ENCODE measurements around the gene EIF4G1. TPM values are rescaled to one million over a fixed set of nuclear protein-coding genes. Genes with fewer than 3 reads are reported as not detected.

Gene EIF4G1
- total and polyA plus RNA-seq, 9 donors, result 72.4 to 295 (median 206) TPM

DNA sequence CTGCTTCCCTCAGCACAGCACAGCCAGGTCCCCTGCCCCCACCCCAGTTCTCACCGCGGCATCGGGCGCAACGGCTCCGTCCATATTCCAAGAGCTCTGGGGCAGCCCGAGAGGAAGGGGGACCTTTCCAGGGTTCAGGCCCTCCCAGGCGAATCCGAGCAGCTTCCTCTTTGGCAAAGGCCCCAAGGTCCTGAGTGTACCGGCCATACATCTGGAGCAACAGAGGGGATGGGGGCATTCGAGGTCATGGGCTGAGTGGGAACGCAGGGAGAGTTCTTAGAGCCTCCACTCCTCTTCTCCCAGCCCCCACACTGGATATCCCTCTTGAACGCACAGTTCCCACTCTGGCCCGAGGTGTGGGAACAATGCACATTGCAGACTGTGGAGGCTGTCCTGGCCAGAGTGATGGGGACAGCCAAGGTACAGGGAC is 44.5 kb downstream of the EIF4G1 start:
- Histone ChIP-seq H3K9me3 (no peaks in the 10 kb centered on the region), H3K4me1 (ENCODE audit: insufficient read depth) (peaks cover 19% of the 10 kb centered on the region), H3K4me3 (no peak overlapping the region), H3K27me3 (no peaks in the 10 kb centered on the region), H3K36me3 (no peaks in the 10 kb centered on the region), H3K27ac (no peak overlapping the region)
- 8 to 35% (median 13%) methylated on average over 14 of the region's 14 CpGs for WGBS, 3 donors
- TF ChIP-seq, protein P1, sequence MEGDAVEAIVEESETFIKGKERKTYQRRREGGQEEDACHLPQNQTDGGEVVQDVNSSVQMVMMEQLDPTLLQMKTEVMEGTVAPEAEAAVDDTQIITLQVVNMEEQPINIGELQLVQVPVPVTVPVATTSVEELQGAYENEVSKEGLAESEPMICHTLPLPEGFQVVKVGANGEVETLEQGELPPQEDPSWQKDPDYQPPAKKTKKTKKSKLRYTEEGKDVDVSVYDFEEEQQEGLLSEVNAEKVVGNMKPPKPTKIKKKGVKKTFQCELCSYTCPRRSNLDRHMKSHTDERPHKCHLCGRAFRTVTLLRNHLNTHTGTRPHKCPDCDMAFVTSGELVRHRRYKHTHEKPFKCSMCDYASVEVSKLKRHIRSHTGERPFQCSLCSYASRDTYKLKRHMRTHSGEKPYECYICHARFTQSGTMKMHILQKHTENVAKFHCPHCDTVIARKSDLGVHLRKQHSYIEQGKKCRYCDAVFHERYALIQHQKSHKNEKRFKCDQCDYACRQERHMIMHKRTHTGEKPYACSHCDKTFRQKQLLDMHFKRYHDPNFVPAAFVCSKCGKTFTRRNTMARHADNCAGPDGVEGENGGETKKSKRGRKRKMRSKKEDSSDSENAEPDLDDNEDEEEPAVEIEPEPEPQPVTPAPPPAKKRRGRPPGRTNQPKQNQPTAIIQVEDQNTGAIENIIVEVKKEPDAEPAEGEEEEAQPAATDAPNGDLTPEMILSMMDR (IDR thresholded peaks at IDR 0.05), result no peak
- TF ChIP-seq POLR2A (IDR thresholded peaks at IDR 0.05), result no peak
- TF ChIP-seq EP300 (IDR thresholded peaks at IDR 0.05), result no peak
- DNase-seq, result peak in 2 of 5 donors; percentile 55 to 69
- intact Hi-C loops (cut with DNase I), result loop anchor here in 2 of 4 donors (5.0 to 10.0 kb wide), 2 partner anchors 42 to 54 kb away; no protein-coding TSS in a partner anchor

- Histone ChIP-seq H3K4me3 (no peak overlapping the region), H3K36me3 (no peaks in the 10 kb centered on the region), H3K4me1 (ENCODE audit: insufficient read depth) (peaks cover 19% of the 10 kb centered on the region), H3K27me3 (no peaks in the 10 kb centered on the region), H3K27ac (no peak overlapping the region), H3K9me3 (no peaks in the 10 kb centered on the region)
- intact Hi-C loops (cut with DNase I), result loop anchor here in 3 of 4 donors (5.0 to 10.0 kb wide), 3 partner anchors 42 to 55 kb away; partner anchors contain the start of gene EIF4G1 (in 1 of the 3)
- TF ChIP-seq EP300 (IDR thresholded peaks at IDR 0.05) (no peak), POLR2A (IDR thresholded peaks at IDR 0.05) (no peak)
- TF ChIP-seq, protein P1 (IDR thresholded peaks at IDR 0.05), result no peak
- DNase-seq, result peak in 2 of 5 donors; percentile 40 to 48
- 42 to 52% (median 44%) methylated on average over 9 of the region's 9 CpGs for WGBS, 3 donors
These were observed 45.2 kb downstream of the EIF4G1 start for GRCh38 chr3:184359610-184360009.

DNA sequence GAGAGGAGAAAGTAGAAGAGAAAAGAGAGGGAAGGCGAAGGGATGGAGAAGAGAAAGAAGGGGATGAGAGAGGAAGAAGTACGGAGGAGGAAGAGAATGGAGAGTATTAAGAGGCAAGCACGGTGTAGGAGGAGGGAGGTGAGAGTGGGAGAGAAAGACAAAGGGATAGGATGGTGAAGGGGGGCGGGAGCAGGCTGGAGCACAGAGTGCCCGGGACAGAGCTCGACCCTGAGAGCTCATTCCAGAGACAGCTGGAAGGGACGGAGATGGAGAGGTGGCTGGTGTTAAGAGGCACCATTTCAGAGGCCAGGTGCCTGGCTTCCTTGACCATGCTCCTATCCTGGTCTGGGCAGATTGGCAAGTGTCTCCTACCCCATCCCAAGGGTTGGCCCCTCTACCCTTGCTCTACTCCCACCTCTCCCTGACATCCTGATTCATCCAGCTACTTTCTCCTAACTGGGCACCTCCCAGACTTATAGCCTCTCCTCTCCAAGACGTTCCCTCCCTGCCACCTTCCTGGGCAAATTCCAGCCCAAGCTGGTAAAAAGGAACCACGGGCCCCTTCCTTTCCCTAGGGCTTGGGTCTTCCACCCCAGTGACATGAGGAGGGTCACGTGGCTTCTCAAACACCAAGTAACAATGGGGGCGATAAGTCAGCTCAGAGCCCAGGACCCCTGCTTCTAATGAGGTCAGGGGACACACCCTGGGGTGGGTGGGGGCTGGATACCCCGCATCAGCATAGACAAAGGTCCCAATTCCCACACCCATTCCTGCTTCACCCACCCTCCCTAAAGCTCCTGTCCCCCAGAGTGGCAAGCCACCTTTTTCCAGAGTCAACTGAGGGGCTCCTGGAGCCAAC is 45.9 kb downstream of the EIF4G1 start:
- H3K36me3 ChIP-seq, result no peaks in the 10 kb centered on the region
- peak overlapping the region; percentile 76 for H3K4me3 ChIP-seq
- H3K9me3 ChIP-seq, result no peaks in the 10 kb centered on the region
- intact Hi-C loops (cut with DNase I), result loop anchor here in 1 of 4 donors (10.0 kb wide), 1 partner anchor 45 kb away; the partner anchor contains the start of gene EIF4G1
- TF ChIP-seq POLR2A (IDR thresholded peaks at IDR 0.05), result no peak
- no peak for TF ChIP-seq EP300 (IDR thresholded peaks at IDR 0.05)
- TF ChIP-seq, protein P1 (IDR thresholded peaks at IDR 0.05), result no peak
- no peaks in the 10 kb centered on the region for H3K27me3 ChIP-seq
- H3K27ac ChIP-seq, result peak overlapping the region in 1 of 2 donors; percentile 2
- WGBS, 3 donors, result 27 to 42% (median 40%) methylated on average over 12 of the region's 12 CpGs
- peaks cover 19% of the 10 kb centered on the region for H3K4me1 ChIP-seq (ENCODE audit: insufficient read depth)
- DNase-seq, result peak in 2 of 5 donors; percentile 39 to 43

DNA sequence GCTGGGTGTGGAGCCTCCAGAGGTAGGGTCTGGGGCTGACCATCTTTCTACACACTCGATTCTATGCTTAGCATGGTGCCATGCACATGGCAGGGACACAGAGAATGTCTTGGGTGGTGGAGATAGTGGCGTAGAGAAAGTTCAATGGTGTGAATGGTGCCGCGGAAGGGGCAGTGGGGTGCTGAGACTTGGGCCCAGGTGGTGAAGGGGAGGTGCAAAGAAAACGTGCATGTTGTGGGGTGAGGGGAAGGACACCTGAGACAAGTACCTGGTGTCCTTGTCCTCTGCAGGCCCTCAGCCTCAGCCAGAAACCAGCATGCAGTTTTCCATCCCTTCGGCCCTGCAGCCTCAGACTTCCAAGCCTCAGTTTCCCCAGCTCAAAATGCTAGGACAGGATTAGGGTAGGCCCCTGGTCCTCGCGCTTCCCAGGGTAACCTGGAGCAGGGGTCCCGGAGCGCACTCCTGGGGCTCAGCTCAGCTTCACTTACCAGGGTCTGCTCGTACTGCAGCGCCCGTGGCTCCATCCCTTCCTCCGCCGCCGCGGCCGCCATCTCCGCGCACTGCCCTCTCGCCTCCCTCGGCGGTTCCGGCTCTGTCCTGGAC is 46.6 kb downstream of the EIF4G1 start:
- Histone ChIP-seq H3K4me1 (ENCODE audit: insufficient read depth) (peaks cover 19% of the 10 kb centered on the region), H3K4me3 (peak overlapping the region; percentile 76), H3K9me3 (no peaks in the 10 kb centered on the region), H3K36me3 (no peaks in the 10 kb centered on the region), H3K27ac (peak overlapping the region; percentile 95 to 100), H3K27me3 (no peaks in the 10 kb centered on the region)
- intact Hi-C loops (cut with DNase I), result loop anchor here in 1 of 4 donors (10.0 kb wide), 1 partner anchor 46 kb away; the partner anchor contains the start of gene EIF4G1
- TF ChIP-seq, protein P1 (IDR thresholded peaks at IDR 0.05), result no peak
- no peak for TF ChIP-seq EP300 (IDR thresholded peaks at IDR 0.05)
- no peak for TF ChIP-seq POLR2A (IDR thresholded peaks at IDR 0.05)
- no peak for DNase-seq
- 2 to 4% (median 4%) methylated on average over 24 of the region's 24 CpGs for WGBS, 3 donors
